HG03571 (cell line): ENCODE data around the gene RBL1.

Experiments used
- ATAC-seq: cut with Tn5 transposase; IDR thresholded peaks from one replicate; pipeline ENCODE4 v1.9.1; 2021; ENCODE audit not compliant: unreplicated experiment

Gene RBL1

DNA sequence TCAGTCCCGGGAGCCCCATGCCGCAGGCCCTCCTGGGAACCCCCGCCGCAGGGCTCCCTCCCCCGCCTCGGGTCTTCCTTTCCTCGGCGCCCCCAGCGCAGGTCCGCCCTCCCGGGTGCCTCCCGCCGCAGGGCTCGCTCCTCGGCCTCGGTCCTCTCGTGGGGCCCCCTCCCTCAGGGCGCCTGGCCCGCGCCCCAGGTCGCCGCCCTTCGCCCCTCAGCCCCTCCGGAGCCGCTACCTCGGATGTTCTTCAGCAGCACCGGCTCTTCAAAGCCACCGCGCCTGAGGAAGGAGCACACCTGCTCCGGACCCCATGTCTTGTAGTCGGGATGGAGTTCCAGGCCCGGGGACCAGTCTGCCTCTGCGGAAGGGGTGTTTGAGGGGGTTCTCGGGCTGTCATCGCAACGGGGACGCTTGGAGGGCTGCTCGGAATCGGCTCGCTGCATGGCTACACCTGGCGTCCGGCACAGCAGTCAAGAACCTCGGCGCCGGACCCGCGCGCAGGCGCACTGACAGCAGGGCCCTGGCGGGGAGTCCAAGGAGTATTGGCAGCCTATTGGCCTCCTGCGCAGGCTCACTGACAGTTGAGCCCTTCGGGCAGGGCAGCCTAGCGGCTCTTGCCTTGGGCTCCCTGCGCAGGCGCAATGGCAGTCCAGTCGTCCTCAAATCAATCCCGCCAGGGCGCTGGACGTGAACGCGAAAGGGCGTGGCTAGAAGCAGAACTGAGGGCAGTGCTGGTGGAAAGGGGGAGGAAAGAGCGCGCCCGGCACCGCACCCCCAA, 144.4 kb downstream of the RBL1 start, which contains the start of gene SAMHD1:
Gene SAMHD1 (minus strand): TSS at position 511 of the 781 bp plus-strand sequence. CDS start 65 bp downstream, at position 446.
- ATAC-seq: peak; percentile 89

DNA sequence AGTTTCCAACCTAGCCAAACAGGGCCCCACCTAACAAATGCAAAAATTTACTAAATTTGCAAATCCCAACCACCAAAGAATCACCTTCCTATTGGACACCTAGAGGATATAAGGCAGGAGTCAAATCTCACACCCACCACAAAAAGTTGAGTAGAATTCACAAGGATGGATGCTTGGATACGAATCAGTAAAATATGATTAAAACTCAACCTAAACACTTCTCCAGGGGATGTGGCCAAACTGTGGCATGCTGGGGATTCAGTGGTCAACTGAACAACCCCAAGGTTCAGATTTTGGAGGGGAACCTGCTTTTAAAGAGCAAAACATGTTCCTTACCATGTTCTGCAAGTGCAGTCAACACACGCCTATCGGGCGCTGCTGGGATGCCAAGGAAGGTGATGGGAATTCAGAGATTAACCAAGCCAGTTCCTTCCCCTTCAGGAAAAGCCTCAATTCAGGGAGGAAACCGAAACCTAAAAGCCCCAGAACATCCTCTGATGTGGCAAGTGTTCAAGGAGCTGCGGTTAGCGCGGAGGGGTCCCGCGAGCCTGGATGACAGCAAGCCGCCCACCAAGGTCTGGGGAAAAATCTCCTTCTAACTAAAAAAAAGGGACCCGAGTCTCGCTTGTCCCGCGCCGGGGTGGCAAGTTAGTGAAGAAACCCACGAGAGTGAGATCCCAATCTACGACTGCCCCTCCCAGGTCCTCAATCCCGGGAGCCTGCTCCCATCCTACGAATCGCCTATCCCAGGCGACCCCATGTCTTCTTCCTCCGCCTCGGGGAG, 145.2 kb downstream of the RBL1 start:
- ATAC-seq: no peak
